Measurements from ENCODE around the gene TRIM61. TPM values are rescaled to one million over a fixed set of nuclear protein-coding genes. Genes with fewer than 3 reads are reported as not detected.
"Not testable (repeated sequence)": the region's sequence is repeated elsewhere in the genome, so short reads cannot be mapped to it uniquely, and the experiment has no call there.

TRIM61 gene
- total RNA-seq (2014; rRNA removed; shearing (Covaris generic)) = not detected in 2 replicates
- polyA plus RNA-seq (2016; fragmentation: Nextera tagmentation; extraction: Ambion mirVana) = 0.18 TPM in 1 of 2 replicates, not detected in the other

- in situ Hi-C loops (cut with MboI) = no loop called here
- Histone ChIP-seq H3K27me3 (replicated peaks; ENCODE audit: insufficient read depth) (no peaks in the 10 kb centered on the region), H3K9me2 (ENCODE audit: insufficient read depth) (no peaks in the 10 kb centered on the region), H3F3A (ENCODE audit: insufficient read depth) (no peaks in the 10 kb centered on the region), H3K79me2 (ENCODE audit: insufficient read depth) (no peaks in the 10 kb centered on the region), H4K20me1 (ENCODE audit: insufficient read depth) (no peaks in the 10 kb centered on the region), H3K9me3 (ENCODE audit: low read depth) (no peaks in the 10 kb centered on the region), H3K4me2 (ENCODE audit: unreplicated experiment) (no peak within 1 kb of the TSS), H3K4me1 (ENCODE audit: insufficient read depth) (no peaks in the 10 kb centered on the region), H3K36me3 (ENCODE audit: low read depth) (no peaks in the 10 kb centered on the region), H2AFZ (0 out of 2 replicates have a peak within 1 kb of the TSS, but pooled peaks have one; percentile 29), H3K9ac (no peak within 1 kb of the TSS), H3K4me3 (no peak within 1 kb of the TSS), H3K27ac (no peak within 1 kb of the TSS)
- WGBS, 2 experiments (ENCODE audit: low coverage in 1 of 2, low lambda C conversion rate in 2 of 2, missing lambda C conversion rate in 2 of 2) = 33% methylated on average over 27 of the region's 27 CpGs
- TF ChIP-seq EZH2 (IDR thresholded peaks at IDR 0.05; ENCODE audit: insufficient read depth, poor library complexity, severe bottlenecking) = no peak
- no peak for TF ChIP-seq EZH2phosphoT487 (IDR thresholded peaks at IDR 0.05; ENCODE audit: insufficient read depth, low read depth)
- no peak for DNase-seq
Measured at GRCh38 chr4:164977243-164978164, at the start of gene TRIM61. Gene TRIM61, minus strand, starts transcription at chr4:164977657. Its CDS starts 7,655 bp downstream, at chr4:164970002.

DNA sequence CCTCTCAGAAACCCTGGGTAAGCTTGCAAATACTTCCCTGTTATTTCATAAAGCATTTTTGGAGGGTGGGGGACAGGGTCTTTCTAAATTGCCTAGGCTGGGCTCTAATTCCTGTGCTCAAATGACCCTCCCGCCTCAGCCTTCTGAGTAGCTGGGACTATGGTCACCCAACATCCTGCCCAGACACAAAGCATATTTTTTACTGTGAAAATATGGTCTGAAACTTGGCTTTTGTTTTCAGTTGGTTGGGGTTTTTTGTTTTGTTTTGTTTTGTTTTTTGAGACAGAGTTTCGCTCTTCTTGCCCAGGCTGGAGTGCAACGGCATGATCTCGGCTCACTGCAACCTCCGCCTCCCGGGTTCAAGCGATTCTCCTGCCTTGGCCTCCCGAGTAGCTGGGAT is 48.3 kb upstream of the TRIM61 start:
- H3K4me1 ChIP-seq (ENCODE audit: insufficient read depth); H3K79me2 ChIP-seq (ENCODE audit: insufficient read depth); H3K9ac ChIP-seq; H3K9me2 ChIP-seq (ENCODE audit: insufficient read depth); H3K9me3 ChIP-seq (ENCODE audit: low read depth); H3K27me3 ChIP-seq (replicated peaks; ENCODE audit: insufficient read depth); in situ Hi-C loops (cut with MboI); H3K4me2 ChIP-seq (ENCODE audit: unreplicated experiment); H3F3A ChIP-seq (ENCODE audit: insufficient read depth); DNase-seq; H2AFZ ChIP-seq; H3K36me3 ChIP-seq (ENCODE audit: low read depth); H4K20me1 ChIP-seq (ENCODE audit: insufficient read depth); H3K27ac ChIP-seq; H3K4me3 ChIP-seq: not testable (repeated sequence)
- 76 to 78% methylated on average over 8 of the region's 8 CpGs for WGBS, 2 experiments (ENCODE audit: low coverage in 1 of 2, low lambda C conversion rate in 2 of 2, missing lambda C conversion rate in 2 of 2)

DNA sequence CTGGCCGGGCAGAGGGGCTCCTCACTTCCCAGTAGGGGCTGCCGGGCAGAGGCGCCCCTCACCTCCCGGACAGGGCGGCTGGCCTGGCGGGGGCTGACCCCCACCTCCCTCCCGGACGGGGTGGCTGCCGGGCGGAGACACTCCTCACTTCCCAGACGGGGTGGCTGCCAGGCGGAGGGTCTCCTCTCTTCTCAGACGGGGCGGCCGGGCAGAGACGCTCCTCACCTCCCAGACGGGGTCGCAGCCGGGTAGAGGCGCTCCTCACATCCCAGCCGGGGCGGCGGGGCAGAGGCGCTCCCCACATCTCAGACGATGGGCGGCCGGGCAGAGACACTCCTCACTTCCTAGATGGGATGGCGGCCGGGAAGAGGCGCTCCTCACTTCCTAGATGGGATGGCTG is 42.5 kb upstream of the TRIM61 start:
- H4K20me1 ChIP-seq (ENCODE audit: insufficient read depth); H3K79me2 ChIP-seq (ENCODE audit: insufficient read depth); H3K4me1 ChIP-seq (ENCODE audit: insufficient read depth); H3K36me3 ChIP-seq (ENCODE audit: low read depth); DNase-seq; H2AFZ ChIP-seq; H3K9ac ChIP-seq; H3K27ac ChIP-seq; H3K4me3 ChIP-seq; in situ Hi-C loops (cut with MboI); H3F3A ChIP-seq (ENCODE audit: insufficient read depth); H3K27me3 ChIP-seq (replicated peaks; ENCODE audit: insufficient read depth); H3K9me2 ChIP-seq (ENCODE audit: insufficient read depth); H3K4me2 ChIP-seq (ENCODE audit: unreplicated experiment); H3K9me3 ChIP-seq (ENCODE audit: low read depth): not testable (repeated sequence)
- 85 to 91% methylated on average over 4 to 28 of the region's 30 CpGs for WGBS, 2 experiments (ENCODE audit: low coverage in 1 of 2, low lambda C conversion rate in 2 of 2, missing lambda C conversion rate in 2 of 2)

- Histone ChIP-seq H3K9me2 (ENCODE audit: insufficient read depth) (no peaks in the 10 kb centered on the region), H2AFZ (no peak overlapping the region), H3K9ac (no peak overlapping the region), H3K4me3 (no peak overlapping the region), H3K27ac (no peak overlapping the region), H3K9me3 (ENCODE audit: low read depth) (no peaks in the 10 kb centered on the region), H3K4me2 (ENCODE audit: unreplicated experiment) (no peak overlapping the region), H4K20me1 (ENCODE audit: insufficient read depth) (no peaks in the 10 kb centered on the region), H3K27me3 (replicated peaks; ENCODE audit: insufficient read depth) (no peaks in the 10 kb centered on the region), H3K79me2 (ENCODE audit: insufficient read depth) (no peaks in the 10 kb centered on the region), H3F3A (ENCODE audit: insufficient read depth) (no peaks in the 10 kb centered on the region), H3K36me3 (ENCODE audit: low read depth) (no peaks in the 10 kb centered on the region), H3K4me1 (ENCODE audit: insufficient read depth) (no peaks in the 10 kb centered on the region)
- in situ Hi-C loops (cut with MboI) = no loop called here
- WGBS, 2 experiments (ENCODE audit: low coverage in 1 of 2, low lambda C conversion rate in 2 of 2, missing lambda C conversion rate in 2 of 2) = 36 to 39% methylated on average over 5 of the region's 5 CpGs
- no peak for TF ChIP-seq EZH2phosphoT487 (IDR thresholded peaks at IDR 0.05; ENCODE audit: insufficient read depth, low read depth)
- TF ChIP-seq EZH2 (IDR thresholded peaks at IDR 0.05; ENCODE audit: insufficient read depth, poor library complexity, severe bottlenecking) = no peak
- peak; percentile 36 for DNase-seq
Measured at GRCh38 chr4:165016971-165017370, 39.5 kb upstream of the TRIM61 start.

Measured in GM23248 (cell line).